ENCODE results near the gene CAMSAP1. TPM values are rescaled to one million over a fixed set of nuclear protein-coding genes. Genes with fewer than 3 reads are reported as not detected.

The CAMSAP1 gene
- total and polyA plus RNA-seq, 9 of the 15 experiments (the other 6 are each of a cell fraction or from before 2014, with no cell fraction given) = 1.5 to 28.8 (median 14.3) TPM

- TF ChIP-seq PRPF4 (IDR thresholded peaks at IDR 0.05; ENCODE audit: insufficient read depth, low read depth, low read length, poor library complexity, severe bottlenecking) = no peak
- TF ChIP-seq MLX (CRISPR knock-in tag; conservative IDR thresholded peaks at IDR 0.05) = no peak
- TF ChIP-seq PHB (CRISPR knock-in tag; IDR thresholded peaks at IDR 0.05) = no peak
- TF ChIP-seq HLTF (IDR thresholded peaks at IDR 0.05) = no peak
- peak; percentile 65 for TF ChIP-seq ZFX (CRISPR knock-in tag; IDR thresholded peaks at IDR 0.05)
- TF ChIP-seq SIRT6 (IDR thresholded peaks at IDR 0.05; ENCODE audit: low read depth, low read length) = no peak
- 0 out of 2 replicates have a peak, but pooled peaks have one; percentile 12 for TF ChIP-seq HDAC2 (IDR thresholded peaks at IDR 0.05)
- no peak for TF ChIP-seq GABPB2 (CRISPR knock-in tag; conservative IDR thresholded peaks at IDR 0.05)
- no peak for TF ChIP-seq ATF2 (CRISPR knock-in tag; IDR thresholded peaks at IDR 0.05)
- TF ChIP-seq BRCA1 (IDR thresholded peaks at IDR 0.05) = no peak
- TF ChIP-seq BRCA1 (CRISPR knock-in tag; IDR thresholded peaks at IDR 0.05) = no peak
- no peak for TF ChIP-seq USF2 (CRISPR knock-in tag; IDR thresholded peaks at IDR 0.05)
- no peak for TF ChIP-seq ZNF316 (IDR thresholded peaks at IDR 0.05)
- no peak for TF ChIP-seq GATAD2A (IDR thresholded peaks at IDR 0.05)
- no peak for TF ChIP-seq RBM39 (optimal IDR thresholded peaks at IDR 0.05; ENCODE audit: low read depth, low read length)
- no peak for TF ChIP-seq ZNF780A (CRISPR knock-in tag; IDR thresholded peaks at IDR 0.05)
- TF ChIP-seq ZNF174 (CRISPR knock-in tag; IDR thresholded peaks at IDR 0.05) = no peak
- TF ChIP-seq YY1 (IDR thresholded peaks at IDR 0.05; ENCODE audit: borderline replicate concordance in 1 of 3, control insufficient read depth in 1 of 3, extremely low read depth in 1 of 3, insufficient read depth in 3 of 3, insufficient read length in 1 of 3, insufficient replicate concordance in 2 of 3, low read depth in 1 of 3, low read length in 2 of 3) = peak in 1 of 3 experiments; percentile 8
- no peak for TF ChIP-seq LEF1 (IDR thresholded peaks at IDR 0.05)
- TF ChIP-seq PHF8 (IDR thresholded peaks at IDR 0.05; ENCODE audit: borderline replicate concordance, low read length) = peak; percentile 60; the same call in 1 of the 2 replicates
- TF ChIP-seq PRMT5 (CRISPR knock-in tag; IDR thresholded peaks at IDR 0.05) = no peak
- no peak for TF ChIP-seq DLX4 (CRISPR knock-in tag; IDR thresholded peaks at IDR 0.05)
- TF ChIP-seq NCOA4 (IDR thresholded peaks at IDR 0.05; ENCODE audit: partially characterized antibody) = no peak
- TF ChIP-seq NELFE (IDR thresholded peaks at IDR 0.05; ENCODE audit: insufficient read depth, insufficient read length) = no peak
- TF ChIP-seq ZNF785 (CRISPR knock-in tag; IDR thresholded peaks at IDR 0.05) = no peak
These were observed at the start of gene CAMSAP1 (continued) for GRCh38 chr9:135907431-135908092.
